ENCODE data around the gene AP3D1.

The AP3D1 gene

DNA sequence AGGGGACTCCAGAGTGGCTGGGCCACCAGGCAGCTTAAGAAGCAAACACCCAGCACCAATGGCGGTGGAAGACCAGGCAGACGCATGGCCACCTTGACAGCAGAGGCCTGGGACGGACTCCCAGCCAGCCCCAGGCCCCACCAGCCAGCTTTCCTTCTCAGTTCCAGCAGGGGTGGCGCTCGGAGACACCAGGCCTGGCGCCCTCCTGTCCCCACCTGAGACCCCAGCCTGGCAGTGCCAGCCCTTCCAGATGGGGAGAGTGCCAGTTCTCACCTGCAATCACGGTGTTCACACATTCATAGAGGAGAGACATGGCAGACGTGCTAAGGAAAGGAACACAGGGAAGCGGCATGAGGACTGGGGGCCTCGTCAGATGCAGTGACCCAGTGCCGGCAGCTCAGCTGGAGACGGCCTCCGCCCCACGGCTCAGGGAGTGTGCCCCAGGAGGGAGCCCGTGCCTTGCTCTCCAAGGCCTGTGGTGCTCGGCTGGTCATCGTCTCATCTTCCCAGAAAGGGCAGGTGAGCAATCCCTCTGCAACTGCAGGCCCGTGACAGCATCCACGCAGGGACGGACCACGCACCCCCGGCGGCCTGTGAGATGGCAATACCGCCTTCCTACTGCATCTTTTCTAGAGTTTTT lies 24.4 kb downstream of the AP3D1 start:
- no peak for DNase-seq

DNA sequence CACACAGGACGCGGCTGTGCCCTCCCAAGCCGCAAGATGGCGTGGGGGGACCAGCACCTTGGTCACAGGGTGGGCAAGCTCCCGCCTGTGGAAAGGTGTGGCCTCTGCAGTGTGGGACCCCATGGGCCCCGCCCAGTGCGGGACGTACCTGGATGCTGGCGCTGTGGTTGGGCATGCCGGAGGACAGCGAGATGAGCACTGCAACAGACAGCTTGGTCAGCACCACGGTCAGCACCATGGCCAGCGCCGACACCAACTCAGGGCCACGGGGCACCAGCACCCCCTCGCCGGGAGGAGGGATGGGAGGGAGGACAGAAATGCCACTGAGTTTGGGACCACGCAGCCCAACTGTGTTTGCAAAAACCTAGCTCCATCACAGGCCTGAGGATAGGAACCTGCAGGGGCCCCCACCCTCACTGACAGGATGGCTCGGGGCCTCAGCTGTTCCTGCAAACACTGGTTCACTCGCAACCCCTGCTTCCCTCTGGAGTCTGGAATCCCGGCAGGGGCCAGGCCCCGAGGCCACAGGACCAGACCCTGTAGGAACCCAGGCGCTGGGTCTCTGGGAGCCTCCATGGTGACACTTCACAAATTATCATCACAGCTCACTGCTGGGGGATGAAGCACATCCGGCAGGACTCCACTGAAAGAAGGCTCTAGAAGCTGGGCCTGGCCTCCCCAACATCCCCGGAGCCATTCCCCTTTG lies 27.5 kb downstream of the AP3D1 start:
- DNase-seq, result no peak

DNA sequence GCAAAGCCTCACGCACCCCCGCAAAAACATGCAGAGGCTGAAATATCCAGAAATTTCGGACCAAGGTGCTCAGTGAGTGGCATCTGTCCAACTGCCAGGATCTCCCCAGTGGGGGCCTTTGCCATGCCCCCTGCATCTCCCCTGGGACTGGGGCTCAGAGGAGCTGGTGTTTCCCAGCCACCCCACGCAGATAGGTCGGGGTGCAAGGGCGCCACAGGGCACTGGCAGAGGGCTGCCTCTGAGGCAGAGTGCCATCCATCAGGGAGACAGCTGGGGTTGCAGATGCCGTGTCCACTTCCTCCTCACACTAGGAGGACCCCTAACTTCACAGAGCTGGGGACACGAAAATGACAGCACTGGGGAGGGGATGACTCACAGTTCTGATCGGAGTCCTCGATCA lies 28.4 kb downstream of the AP3D1 start:
- DNase-seq, result no peak

DNA sequence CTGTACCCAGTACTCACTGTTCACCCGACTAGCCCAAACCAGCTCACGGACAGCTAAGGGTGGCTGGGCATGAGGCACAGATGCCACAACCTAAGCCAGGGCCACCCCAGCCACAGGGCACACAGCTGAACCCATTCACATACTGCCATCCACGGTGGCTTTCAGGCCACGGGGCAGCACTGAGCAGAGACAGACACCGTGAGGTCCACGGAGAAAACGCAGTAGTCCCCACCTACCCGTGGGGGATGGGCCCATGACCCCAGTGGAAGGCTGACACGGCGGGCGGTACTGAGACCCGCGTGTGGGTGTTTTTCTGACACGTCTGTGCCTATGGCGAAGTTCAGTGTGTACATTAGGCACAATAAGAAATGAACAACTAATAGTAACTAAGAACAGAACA lies 29.1 kb downstream of the AP3D1 start:
- no peak for DNase-seq

DNA sequence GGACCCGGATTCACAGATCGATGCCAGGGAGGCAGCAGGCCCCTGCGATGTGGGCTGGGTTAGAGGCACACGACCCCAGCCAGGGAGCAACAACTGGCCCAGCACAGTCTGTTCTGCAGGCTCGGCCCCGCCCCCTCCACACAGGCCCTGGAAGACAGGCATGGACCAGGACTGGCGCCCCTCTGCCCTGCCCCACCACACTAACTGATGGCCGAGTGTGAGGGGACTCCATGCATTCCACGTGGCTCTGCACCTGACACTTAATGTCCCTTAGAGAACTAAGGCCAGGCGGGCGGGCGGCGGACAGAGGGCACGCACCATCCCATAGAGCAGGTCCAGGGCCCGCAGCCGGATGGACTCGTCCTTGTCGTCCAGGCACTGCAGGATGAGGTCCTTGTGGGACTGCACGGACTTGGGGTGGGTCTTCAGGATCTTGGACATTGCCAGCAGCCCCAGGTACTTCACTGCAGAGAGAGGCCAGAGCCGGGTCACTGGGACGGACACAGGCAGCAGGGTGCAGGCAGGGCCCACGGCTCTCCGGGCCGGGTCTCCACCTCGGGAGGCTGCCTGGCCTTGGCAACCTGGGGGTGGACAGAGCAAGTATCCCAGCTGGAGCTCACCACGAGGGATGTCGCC lies 29.8 kb downstream of the AP3D1 start:
- no peak for DNase-seq

DNA sequence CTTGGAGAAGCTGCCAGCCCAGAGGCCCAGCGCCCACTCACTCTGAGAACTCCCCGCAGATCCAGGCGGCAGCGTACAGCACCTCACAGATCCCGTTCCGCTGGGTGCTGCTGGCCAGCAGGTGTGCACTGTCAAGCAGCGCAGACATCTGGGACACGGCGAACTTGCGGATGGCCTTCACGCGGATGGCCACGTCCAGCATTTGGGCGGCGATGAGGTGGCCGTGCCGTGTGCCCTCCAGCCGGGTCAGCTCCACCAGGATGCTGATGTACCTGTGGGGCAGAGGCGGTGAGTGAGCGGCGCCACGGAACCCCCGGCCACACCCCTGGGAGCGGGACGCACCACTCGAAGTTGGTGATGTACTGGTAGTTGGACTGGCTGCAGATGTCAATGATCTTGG lies 30.5 kb downstream of the AP3D1 start:
- DNase-seq, result no peak

DNA sequence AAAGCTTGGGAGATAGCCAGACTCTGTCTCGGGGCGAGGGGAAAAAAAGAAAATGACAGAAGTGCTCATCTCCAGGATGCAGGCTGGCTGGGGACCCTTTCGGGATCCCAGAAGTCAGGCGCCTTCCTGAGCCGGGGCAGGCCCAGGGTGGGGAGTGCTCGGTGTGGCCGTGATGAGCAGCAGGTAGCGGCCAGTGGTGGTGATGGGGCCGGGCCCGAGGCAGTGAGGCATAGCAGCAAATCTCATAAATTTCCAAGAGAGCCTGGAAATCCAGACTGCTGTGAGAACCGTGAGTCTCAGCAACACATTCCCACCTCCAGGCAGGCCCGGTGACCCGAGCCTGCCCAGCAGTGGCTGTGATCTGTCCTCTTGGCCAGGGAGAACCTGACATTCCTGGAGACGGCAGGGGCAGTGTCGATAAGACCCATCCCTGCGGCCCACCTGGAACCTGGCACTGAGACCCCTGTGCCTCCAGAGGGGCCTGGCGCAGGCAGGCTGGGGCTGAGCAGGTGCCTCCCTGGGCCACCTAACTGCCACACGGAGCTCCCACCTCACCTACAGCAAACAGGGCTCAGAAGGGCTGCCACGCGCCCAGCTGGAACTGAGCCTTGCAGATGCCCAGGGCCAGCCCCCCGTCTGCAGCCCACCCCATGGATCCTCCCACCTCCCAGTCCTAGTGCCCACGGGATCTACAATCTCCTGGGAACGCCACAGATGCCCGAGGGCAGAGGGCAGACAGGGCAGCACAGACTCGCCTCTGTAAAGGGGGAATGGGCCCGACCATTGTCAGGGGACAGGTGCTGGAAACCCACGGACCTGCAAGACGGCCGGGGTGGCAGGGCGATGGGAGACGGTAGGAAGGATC lies 31.2 kb downstream of the AP3D1 start:
- no peak for DNase-seq

DNA sequence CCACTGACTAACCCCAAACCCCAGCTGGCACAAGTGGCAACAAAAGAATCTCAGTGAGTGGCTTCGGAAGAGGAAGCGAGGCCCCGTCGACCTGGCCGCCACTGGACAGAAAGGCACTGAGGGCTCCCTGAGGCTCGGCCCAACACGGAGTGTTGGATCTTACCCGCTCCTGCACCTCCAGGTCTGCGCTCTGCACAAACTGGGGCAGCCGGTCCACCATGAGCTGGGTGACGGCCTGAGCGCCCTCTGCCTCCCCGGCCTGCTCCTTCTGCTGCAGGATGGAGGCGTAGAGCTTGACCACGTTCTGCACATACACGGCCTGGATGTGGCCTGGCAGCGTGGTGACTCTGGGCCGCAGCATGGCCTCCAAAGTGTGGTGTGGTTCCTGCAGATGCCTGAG lies 32.9 kb downstream of the AP3D1 start:
- DNase-seq, result no peak

DNA sequence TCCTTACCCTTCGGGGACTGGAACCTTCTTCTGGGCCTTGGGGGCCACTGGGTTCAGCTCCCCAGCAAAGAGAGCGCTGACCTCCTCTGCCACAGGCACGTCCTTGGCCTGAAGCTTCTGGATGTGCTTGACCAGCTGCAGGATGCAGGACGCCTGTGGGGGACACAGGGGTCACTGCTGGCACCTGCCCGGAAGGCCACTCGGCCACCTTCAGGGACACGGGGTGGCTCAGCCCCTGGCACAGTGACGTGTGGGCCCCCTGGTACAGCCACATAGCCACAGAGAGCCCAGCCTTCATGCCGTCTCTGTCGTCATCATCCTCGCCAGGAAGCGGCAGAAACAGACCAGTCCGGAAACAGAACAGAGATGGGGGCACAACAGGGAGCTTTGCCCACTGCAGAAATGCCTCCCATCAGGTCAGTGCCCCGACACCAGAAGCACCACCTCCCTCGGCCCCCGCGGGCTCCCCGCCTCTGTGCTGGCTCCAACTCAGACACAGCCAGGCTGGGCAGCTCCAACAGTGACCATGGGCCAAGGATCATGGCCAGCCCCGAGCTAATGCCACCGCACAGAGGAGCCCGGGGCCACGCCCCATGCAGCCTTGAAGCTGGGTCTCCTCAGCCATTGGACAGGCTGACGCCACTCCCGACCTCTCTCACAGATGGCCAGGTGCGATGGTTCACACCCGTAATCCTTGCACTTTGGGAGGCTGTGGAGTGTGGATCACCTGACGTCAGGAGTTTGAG lies 34.0 kb downstream of the AP3D1 start:
- DNase-seq, result no peak

DNA sequence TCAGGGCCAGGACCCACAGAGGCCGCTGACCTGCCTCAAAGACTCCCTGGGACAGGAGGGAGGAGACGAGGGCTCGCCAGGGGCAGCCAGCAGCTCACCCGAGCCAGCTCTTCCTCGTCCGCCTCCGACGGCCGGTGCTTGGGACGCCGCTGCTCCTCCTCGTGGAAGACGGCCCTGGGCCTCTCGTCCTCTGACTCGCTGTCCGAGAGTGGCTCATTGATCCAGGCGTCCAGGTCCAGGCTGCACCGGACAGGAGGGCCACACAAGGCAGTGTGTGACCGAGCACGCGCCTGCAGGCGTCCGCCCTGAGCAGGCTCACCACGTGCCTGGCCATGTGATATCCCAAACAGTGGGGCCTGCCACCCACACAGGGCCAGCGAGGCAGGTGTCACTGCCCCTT lies 34.9 kb downstream of the AP3D1 start:
- no peak for DNase-seq

DNA sequence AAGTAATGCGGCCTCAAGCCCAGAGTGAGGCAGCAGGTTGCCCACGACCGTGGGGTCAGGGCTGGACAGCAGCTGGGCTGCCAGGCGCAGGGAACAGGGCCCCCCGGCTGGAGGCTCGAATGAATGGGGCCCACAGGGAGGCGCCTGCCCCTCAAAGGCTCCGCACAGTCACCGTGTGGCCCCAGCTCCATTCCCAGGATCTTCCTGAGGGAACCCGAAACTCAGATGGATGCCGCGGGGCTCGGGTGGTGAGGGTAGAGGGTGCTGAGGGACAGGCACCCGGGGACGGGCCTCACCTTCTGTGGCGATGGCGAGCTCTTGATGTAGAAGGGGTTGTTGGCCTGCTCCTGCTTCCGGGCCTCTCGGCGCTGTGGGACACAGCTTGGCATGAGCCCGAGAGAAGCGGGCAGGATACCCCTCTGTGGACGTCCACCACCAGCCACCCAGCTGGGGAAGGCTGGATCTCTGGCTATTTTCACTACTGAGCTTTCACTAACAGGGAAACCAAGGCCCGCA lies 35.4 kb downstream of the AP3D1 start:
- DNase-seq, result no peak

DNA sequence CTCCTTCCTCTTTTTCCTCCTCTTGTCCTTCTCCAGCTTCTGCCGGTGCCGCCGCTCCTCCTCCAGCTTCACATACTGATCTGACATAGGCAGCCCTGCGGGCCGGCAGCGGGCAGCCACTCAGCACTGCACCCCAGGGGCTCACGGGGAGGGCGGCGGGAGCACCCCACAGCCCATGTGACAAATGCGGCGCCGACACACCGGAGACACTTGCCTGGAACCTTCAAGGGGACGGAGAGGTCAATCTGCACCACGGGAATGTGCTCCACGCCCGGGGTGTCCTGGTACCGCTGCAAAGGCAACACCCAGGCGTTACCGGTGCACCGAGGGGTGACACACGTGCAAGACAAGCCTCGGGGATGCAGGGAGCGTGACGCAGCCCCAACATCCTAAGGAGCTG lies 36.0 kb downstream of the AP3D1 start:
- DNase-seq, result no peak

DNA sequence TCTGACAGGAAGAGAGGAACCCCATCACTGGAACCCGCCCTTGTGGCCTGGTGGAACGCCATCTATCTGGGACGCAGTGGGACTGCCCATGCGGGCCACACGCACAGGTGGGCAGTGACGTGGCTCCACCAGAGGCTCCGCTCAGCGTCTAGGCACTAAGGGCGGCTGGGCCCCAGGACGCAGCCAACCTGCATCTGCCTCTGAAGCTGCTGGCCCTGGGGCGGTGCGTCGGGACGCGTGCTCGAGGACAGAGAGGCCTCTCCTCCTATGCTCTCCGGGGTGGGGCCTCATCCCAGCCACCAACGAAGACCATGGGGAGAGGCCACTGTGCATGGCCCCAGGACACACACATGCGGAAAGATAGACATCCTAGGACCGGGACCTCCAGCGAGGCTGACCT lies 36.5 kb downstream of the AP3D1 start:
- DNase-seq, result no peak

DNA sequence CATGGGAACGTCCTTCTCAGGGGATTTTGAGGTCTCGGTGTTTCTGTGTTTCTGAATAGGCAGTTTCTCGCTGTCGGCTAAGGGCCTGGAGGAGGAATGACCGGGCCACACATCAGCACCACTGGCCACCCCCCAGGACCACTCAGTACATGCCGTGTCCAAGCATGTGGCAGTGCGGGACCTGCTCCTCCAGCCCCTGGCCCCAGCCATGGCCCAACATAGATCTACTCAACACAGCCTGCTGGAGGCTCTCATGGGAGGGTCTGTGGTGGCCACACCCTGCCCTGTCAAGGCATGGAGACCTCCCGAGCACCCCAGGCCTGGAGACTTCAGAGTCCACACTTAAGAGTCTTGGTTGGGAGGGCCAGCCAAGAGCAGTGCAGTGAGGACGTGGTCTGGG lies 37.1 kb downstream of the AP3D1 start:
- DNase-seq, result no peak

DNA sequence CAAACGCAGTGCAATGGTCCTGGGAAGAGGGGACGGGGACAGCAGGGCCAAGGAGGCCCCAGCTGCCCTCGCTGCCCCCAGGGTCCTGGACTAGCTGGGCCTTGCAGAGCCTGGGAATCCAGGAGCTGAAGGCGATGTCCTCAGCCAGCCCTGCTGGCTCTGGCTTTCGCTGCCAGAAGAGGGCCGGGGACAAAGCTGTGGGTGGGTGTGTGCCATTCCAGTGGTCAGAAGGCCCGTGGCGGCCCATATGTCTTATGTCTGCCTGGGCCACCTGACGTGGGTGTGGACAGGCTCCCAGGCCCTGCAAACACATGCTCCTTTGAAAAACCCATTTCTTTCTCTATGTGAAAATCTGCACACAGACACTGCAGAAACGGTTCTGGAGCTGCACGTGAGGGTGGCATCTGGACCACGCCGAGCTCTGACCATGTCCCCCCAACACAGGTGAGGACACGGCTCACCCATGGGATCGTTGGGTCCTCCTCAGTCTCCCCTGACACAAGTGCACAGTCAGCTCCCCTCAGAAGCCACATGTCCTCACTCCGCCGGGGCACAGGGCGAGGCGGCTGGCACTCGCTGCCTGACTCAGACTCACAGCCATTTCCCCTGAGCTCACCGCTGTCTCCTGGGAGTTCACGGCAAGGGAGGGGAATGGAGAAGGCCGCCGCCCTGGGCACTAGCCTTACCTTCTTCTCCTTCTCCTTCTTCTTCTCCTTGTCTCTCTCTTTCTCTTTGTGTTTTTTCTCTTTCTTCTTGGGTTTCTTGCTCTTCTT lies 37.7 kb downstream of the AP3D1 start:
- DNase-seq, result no peak

DNA sequence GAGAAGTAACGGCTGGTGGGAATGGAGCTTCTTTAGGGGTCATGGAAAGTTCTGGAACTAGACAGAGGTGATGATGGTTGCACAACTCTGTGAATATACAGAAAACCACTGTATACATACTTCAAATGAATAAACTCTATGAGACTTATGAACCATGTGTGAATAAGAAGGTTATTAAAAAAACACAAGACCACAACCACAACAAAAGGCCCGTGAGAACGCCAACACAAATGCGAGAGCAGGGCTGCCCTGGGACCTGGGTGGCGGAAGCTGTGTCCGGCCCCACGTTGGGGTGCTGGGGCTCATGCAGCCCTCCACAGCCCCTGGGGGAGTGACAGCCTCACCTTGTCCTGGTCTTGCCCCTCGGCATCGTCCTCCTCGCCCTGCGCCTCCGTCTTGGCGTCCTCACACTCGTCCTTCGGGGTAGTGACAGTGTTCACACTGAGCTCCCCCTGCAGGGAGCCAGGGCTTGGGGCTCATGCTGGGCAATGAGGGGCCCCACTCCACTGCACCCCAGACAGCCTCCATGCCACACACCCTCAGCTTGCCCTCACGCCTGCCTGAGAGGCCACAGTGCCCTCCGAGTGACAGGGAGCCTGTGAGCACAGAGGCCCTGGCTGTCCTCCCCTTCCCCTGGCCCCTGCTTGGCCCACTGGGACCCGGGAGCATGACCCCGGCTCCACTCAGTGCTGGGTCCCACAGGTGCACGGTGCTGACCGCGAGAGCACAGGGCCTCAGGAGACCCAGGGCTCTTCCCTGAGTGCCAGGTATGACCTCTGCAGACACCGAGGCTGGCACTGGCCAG lies 38.6 kb downstream of the AP3D1 start:
- no peak for DNase-seq

DNA sequence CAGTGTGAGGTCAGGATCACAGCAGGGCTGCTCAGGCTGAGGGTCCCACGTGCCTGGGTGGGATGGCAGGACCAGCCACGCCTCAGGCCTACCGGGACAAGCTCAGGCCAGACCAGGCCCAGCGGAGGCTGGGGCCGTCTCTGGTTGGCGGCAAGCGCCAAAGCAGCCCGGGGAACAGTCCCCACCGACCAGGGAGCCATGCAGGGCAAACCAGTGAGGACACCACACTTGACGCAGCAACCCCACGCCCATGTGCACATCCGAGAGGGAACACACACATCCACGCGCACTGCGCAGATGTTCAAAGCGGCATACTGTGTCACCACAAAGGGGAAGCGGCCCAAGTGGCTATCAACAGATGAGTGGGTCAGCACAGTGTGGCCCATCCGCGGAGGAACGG lies 39.5 kb downstream of the AP3D1 start:
- no peak for DNase-seq

DNA sequence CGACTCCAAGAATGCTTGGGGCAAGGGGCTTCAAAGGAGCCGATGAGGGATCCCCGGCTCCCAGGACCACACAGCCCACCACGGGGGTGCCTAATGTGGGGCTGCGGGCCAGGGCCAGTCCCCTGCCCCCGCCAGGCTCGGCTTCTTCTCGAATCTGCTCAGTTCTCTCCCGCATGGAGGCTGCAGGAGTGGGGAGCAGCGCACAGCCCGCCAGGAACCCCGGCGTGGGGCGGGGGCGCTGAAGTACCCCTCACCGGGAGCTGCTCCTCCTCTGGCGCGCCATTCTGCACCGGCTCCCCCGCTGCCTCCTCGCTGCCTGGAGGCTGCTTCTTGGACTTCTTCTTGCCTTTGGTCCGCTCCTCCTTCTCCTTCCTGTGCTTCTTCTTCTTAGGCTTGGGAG lies 39.9 kb downstream of the AP3D1 start:
- no peak for DNase-seq

DNA sequence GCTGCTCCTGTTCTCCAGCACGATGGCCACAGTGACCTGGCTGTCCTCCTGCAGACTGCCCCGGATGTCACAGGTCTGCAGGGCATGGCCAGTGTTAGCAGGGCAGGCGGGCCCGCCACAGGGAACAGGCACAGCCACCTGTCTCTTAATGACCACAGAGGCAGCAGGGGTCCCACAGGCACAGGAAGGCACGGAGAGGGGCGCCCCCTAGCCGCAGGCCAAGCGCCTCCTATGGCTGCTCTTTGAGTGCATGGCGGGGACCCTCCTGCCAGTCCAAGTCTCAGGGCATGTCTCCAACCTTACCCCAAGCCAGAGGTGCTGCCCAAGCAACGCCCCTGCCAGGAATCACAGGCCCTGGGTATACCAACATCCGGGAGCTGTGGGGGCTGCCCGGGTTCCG lies 40.5 kb downstream of the AP3D1 start:
- DNase-seq, result no peak

DNA sequence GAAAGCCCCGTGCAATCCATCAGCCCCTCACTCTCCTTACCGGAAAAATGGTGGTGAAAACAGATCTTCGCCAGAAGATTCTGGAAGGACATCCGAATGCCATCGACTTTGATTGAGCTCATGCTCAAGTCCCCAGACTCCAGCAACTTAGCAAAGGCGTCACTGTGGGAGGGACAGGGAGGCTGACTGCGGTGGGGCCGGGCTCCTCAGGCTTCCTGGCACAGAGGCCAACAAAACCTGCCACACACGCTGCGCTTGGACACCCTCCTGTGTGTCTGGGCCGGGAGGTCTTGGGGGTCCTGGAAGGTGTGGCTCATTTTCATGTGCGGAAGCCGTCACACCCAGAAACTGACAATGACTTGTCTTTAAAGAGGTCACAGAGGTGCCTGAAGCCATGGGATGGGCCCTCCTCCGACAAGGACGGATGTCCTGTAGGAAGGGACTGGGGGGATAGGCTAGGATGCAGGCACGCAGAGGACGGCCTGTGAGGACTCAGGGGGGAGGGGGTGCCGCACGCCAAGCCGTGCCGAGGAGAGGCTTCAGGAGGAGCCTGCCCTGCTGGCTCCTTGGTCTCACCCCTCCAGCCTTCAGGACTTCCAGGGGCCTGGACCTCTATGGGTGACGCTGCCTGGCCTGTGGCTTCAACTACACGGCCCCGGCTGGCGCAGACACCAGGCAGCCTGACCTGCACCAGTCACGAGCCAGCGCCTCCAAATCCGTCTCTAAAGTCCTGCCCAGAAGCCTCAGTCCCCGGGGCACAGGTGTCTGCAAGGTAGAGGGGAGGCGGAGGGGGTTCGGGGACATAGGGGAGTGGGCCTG lies 42.1 kb downstream of the AP3D1 start:
- DNase-seq, result no peak

Measured in CD4-positive, alpha-beta T cell treated with Interleukin-15 for 1 hour (primary cell).